H9 (cell line): ENCODE measurements around the gene SLC25A41. TPM values are rescaled to one million over a fixed set of nuclear protein-coding genes. Genes with fewer than 3 reads are reported as not detected.

Experiments
- DNase-seq: peaks from one replicate; pipeline ENCODE4 v3.0.0-alpha.2; 2017
- H2AFZ ChIP-seq: one replicate; pipeline ENCODE4 v1.6.1; 2013; ENCODE audit warnings: mild to moderate bottlenecking, low read length, control low read depth, moderate library complexity
- H2AK5ac ChIP-seq: 2 replicates; pipeline ENCODE4 v1.6.1; 2013; ENCODE audit warnings: low read length, control low read depth, mixed read lengths; ENCODE audit not compliant: insufficient read length
- H2BK120ac ChIP-seq: one replicate; pipeline ENCODE4 v1.6.1; 2013; ENCODE audit warnings: low read depth, mild to moderate bottlenecking, low read length, control low read depth, inconsistent platforms; ENCODE audit not compliant: poor library complexity, severe bottlenecking
- H2BK12ac ChIP-seq: 2 replicates; pipeline ENCODE4 v1.6.1; 2013; ENCODE audit warnings: low read length, control low read depth, mixed read lengths, low read depth; ENCODE audit not compliant: insufficient read length
- H2BK15ac ChIP-seq: 2 replicates; pipeline ENCODE4 v1.6.1; 2013; ENCODE audit warnings: low read depth, low read length, control low read depth
- H2BK20ac ChIP-seq: one replicate; pipeline ENCODE4 v1.6.1; 2013; ENCODE audit warnings: low read depth, mild to moderate bottlenecking, low read length, control low read depth, inconsistent platforms; ENCODE audit not compliant: poor library complexity, severe bottlenecking
- H2BK5ac ChIP-seq: 2 replicates; pipeline ENCODE4 v1.6.1; 2013; ENCODE audit warnings: low read length, control low read depth, mixed read lengths; ENCODE audit not compliant: insufficient read length
- H3K14ac ChIP-seq: 2 replicates; pipeline ENCODE4 v1.6.1; 2013; ENCODE audit warnings: low read length, control low read depth; ENCODE audit not compliant: insufficient read depth
- H3K18ac ChIP-seq: 2 replicates; pipeline ENCODE4 v1.6.1; 2013; ENCODE audit warnings: low read depth, mild to moderate bottlenecking, mixed read lengths, low read length, control low read depth; ENCODE audit not compliant: insufficient read length
- H3K23ac ChIP-seq: 2 replicates; pipeline ENCODE4 v1.6.1; 2013; ENCODE audit warnings: low read length, control low read depth, mixed read lengths, low read depth; ENCODE audit not compliant: insufficient read length
- H3K23me2 ChIP-seq: 2 replicates; pipeline ENCODE4 v1.6.1; 2013; ENCODE audit warnings: low read depth, mild to moderate bottlenecking, mixed read lengths, low read length, control low read depth; ENCODE audit not compliant: insufficient read length, poor library complexity, severe bottlenecking
- H3K27ac ChIP-seq: 2 replicates; pipeline ENCODE4 v1.5.1; 2013; ENCODE audit warnings: low read length, control low read depth, mixed read lengths, low read depth; ENCODE audit not compliant: insufficient read length
- H3K27me3 ChIP-seq: 2 replicates; pipeline ENCODE4 v1.6.1; 2013; ENCODE audit warnings: low read length, control low read depth, inconsistent platforms; ENCODE audit not compliant: insufficient read depth
- H3K4ac ChIP-seq: 2 replicates; pipeline ENCODE4 v1.6.1; 2013; ENCODE audit warnings: low read depth, mild to moderate bottlenecking, control low read depth, inconsistent platforms, low read length, moderate library complexity
- H3K4me1 ChIP-seq: 2 replicates; pipeline ENCODE4 v1.6.1; 2013; ENCODE audit warnings: low read length, control low read depth, inconsistent platforms; ENCODE audit not compliant: insufficient read depth
- H3K4me2 ChIP-seq: 2 replicates; pipeline ENCODE4 v1.6.1; 2013; ENCODE audit warnings: low read length, control low read depth, mixed read lengths; ENCODE audit not compliant: insufficient read length, insufficient read depth
- H3K56ac ChIP-seq: 2 replicates; pipeline ENCODE4 v1.6.1; 2013; ENCODE audit warnings: low read depth, mild to moderate bottlenecking, mixed read lengths, low read length, control low read depth; ENCODE audit not compliant: insufficient read length
- H3K79me1 ChIP-seq: 2 replicates; pipeline ENCODE4 v1.6.1; 2013; ENCODE audit warnings: low read depth, mild to moderate bottlenecking, moderate library complexity, low read length, control low read depth, inconsistent platforms; ENCODE audit not compliant: insufficient read depth, poor library complexity, severe bottlenecking
- H3K79me2 ChIP-seq: 2 replicates; pipeline ENCODE4 v1.6.1; 2013; ENCODE audit warnings: low read length, control low read depth, inconsistent platforms; ENCODE audit not compliant: insufficient read depth
- H3K9ac ChIP-seq: 2 replicates; pipeline ENCODE4 v1.6.1; 2013; ENCODE audit warnings: low read length, control low read depth, mixed read lengths; ENCODE audit not compliant: insufficient read length; ENCODE audit errors: extremely low read depth
- H3K9me3 ChIP-seq: one replicate; pipeline ENCODE4 v1.6.1; 2013; ENCODE audit warnings: low read depth, low read length, inconsistent platforms; ENCODE audit not compliant: control insufficient read depth
- H3T11ph ChIP-seq: one replicate; pipeline ENCODE4 v1.6.1; 2013; ENCODE audit warnings: mild to moderate bottlenecking, low read length, control low read depth, inconsistent platforms
- H4K20me1 ChIP-seq: one replicate; pipeline ENCODE4 v1.6.1; 2013; ENCODE audit not compliant: control insufficient read depth, insufficient read length, insufficient read depth
- H4K5ac ChIP-seq: 2 replicates; pipeline ENCODE4 v1.6.1; 2013; ENCODE audit warnings: low read depth, mild to moderate bottlenecking, mixed read lengths, low read length, control low read depth; ENCODE audit not compliant: insufficient read length
- H4K8ac ChIP-seq: replicated peaks from 2 replicates; pipeline ENCODE4 v1.6.1; 2013; ENCODE audit warnings: low read length, control low read depth, mixed read lengths, low read depth; ENCODE audit not compliant: insufficient read length
- H4K91ac ChIP-seq: 2 replicates; pipeline ENCODE4 v1.6.1; 2013; ENCODE audit warnings: low read depth, mild to moderate bottlenecking, moderate library complexity, mixed read lengths, low read length, control low read depth; ENCODE audit not compliant: insufficient read length
- H3K27ac Mint-ChIP-seq, 3 experiments: 2 replicates in 2 of 3; 3 replicates in 1 of 3; pipeline ENCODE4 v1.8.0; 2020 to 2021; ENCODE audit warnings: mixed read lengths in 3 of 3, mild to moderate bottlenecking in 1 of 3, moderate library complexity in 1 of 3
- H3K27me3 Mint-ChIP-seq: 2 replicates; pipeline ENCODE4 v1.8.0; 2021; ENCODE audit warnings: low read depth, mild to moderate bottlenecking, moderate library complexity, mixed read lengths
- H3K36me3 Mint-ChIP-seq, 3 experiments: 2 replicates in 2 of 3; 3 replicates in 1 of 3; pipeline ENCODE4 v1.8.0; 2020 to 2021; ENCODE audit warnings: low read depth in 3 of 3, mixed read lengths in 3 of 3; ENCODE audit not compliant: insufficient read depth in 1 of 3
- H3K4me1 Mint-ChIP-seq, 2 experiments: 2 replicates each; pipeline ENCODE4 v1.8.0; 2020; ENCODE audit warnings: mixed read lengths in 2 of 2
- H3K4me3 Mint-ChIP-seq, 2 experiments: 2 replicates in 1 of 2; 3 replicates in 1 of 2; pipeline ENCODE4 v1.8.0; 2020 to 2021; ENCODE audit warnings: mild to moderate bottlenecking in 2 of 2, mixed read lengths in 2 of 2, moderate library complexity in 1 of 2
- H3K9me3 Mint-ChIP-seq, 2 experiments: 2 replicates in 1 of 2; 3 replicates in 1 of 2; pipeline ENCODE4 v1.8.0; 2020; ENCODE audit warnings: mild to moderate bottlenecking in 2 of 2, mixed read lengths in 2 of 2, moderate library complexity in 1 of 2
- WGBS: extraction: QIAGEN DNeasy Blood & Tissue Kit; methylation state at CpG from one replicate; pipeline ENCODE4 v1.1.7; 2013; ENCODE audit warnings: missing lambda C conversion rate, low lambda C conversion rate, mixed read lengths; ENCODE audit not compliant: insufficient read length; ENCODE audit errors: extremely low coverage; 5-methylcytosine and 5-hydroxymethylcytosine counted together
- total RNA-seq: library from RNA; stranded (reverse); gene quantifications from 2 replicates; pipeline ENCODE4 v1.2.1, GENCODE V29; 2021
- TF ChIP-seq, protein P1 (sequence below): fragments of 200-600 bp; sonication (generic); conservative IDR thresholded peaks from 3 replicates; pipeline ENCODE4 v1.8.0; 2021; ENCODE audit warnings: antibody characterized with exemption, mild to moderate bottlenecking

SLC25A41 gene
- total RNA-seq, 1 experiment from 2014 or later: 0.20 TPM

DNA sequence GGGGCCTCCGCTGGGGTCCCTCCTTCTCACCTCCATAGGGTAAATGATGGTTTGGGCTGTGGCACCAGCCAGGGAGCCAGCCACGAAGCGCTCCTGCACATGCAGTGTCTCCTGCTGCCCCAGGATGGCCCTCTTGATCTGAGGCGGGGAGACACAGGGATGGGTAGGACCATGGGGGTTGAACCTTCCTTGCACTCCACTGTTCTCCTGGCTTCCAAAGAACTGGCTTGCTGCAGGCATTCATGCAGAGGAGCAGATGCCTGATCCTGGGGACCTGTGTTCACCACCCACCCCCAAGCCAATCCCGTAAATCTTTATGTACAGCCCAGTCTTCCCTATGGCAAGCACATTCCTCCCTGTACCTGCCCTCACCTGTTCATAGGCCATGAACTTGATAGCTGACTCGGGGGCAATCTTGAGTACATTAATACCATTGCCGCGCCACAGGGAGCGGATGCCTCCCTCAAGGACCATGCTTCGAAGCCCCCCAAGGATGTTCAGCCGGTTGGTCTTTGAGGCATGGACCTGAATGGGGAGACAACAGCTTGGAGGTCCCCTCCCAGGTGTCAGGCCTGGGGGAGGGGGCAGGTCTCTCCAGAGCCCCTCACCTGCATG lies 20.5 kb upstream of the SLC25A41 start:
- no peak overlapping the region for H2AFZ ChIP-seq
- Mint-ChIP-seq H3K4me3 (no peak overlapping the region), H3K27ac (no peak overlapping the region), H3K36me3 (peaks cover 31 to 53% (median 48%) of the 10 kb centered on the region in 3 experiments), H3K27me3 (peaks cover 5% of the 10 kb centered on the region; the same call in 1 of the 2 replicates), H3K9me3 (peaks cover 6 to 7% of the 10 kb centered on the region in 2 experiments; a peak in 4 of 5 replicates), H3K4me1 (peaks cover 5 to 9% of the 10 kb centered on the region in 2 experiments)
- no peak overlapping the region for H2BK5ac ChIP-seq
- H3K4me1 ChIP-seq: no peaks in the 10 kb centered on the region; the same call in 1 of the 2 replicates
- H3K4me2 ChIP-seq: no peak overlapping the region
- no peak overlapping the region for H2BK20ac ChIP-seq
- no peaks in the 10 kb centered on the region for H4K20me1 ChIP-seq
- no peak overlapping the region for H3K4ac ChIP-seq
- H2BK12ac ChIP-seq: no peak overlapping the region
- H3K14ac ChIP-seq: no peak overlapping the region
- TF ChIP-seq, protein P1, sequence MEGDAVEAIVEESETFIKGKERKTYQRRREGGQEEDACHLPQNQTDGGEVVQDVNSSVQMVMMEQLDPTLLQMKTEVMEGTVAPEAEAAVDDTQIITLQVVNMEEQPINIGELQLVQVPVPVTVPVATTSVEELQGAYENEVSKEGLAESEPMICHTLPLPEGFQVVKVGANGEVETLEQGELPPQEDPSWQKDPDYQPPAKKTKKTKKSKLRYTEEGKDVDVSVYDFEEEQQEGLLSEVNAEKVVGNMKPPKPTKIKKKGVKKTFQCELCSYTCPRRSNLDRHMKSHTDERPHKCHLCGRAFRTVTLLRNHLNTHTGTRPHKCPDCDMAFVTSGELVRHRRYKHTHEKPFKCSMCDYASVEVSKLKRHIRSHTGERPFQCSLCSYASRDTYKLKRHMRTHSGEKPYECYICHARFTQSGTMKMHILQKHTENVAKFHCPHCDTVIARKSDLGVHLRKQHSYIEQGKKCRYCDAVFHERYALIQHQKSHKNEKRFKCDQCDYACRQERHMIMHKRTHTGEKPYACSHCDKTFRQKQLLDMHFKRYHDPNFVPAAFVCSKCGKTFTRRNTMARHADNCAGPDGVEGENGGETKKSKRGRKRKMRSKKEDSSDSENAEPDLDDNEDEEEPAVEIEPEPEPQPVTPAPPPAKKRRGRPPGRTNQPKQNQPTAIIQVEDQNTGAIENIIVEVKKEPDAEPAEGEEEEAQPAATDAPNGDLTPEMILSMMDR: no peak
- H3K9me3 ChIP-seq: peaks cover 8% of the 10 kb centered on the region
- WGBS: no CpG with 5 or more reads among the region's 11 CpGs
- H2BK120ac ChIP-seq: no peak overlapping the region
- no peak overlapping the region for H3K27ac ChIP-seq
- H3K23ac ChIP-seq: no peak overlapping the region
- H3K56ac ChIP-seq: no peak overlapping the region
- H3K9ac ChIP-seq: no peak overlapping the region
- H4K8ac ChIP-seq: no peak overlapping the region
- H4K5ac ChIP-seq: no peak overlapping the region
- no peaks in the 10 kb centered on the region for H3K79me2 ChIP-seq
- no peaks in the 10 kb centered on the region for H3K27me3 ChIP-seq
- no peaks in the 10 kb centered on the region for H3K23me2 ChIP-seq
- DNase-seq: no peak
- H3K18ac ChIP-seq: no peak overlapping the region
- no peak overlapping the region for H2BK15ac ChIP-seq
- no peaks in the 10 kb centered on the region for H3K79me1 ChIP-seq
- H2AK5ac ChIP-seq: no peak overlapping the region
- no peak overlapping the region for H3T11ph ChIP-seq
- H4K91ac ChIP-seq: no peak overlapping the region
